Jurkat, Clone E6-1 (cell line): ENCODE data around the gene CCR4.

Source experiments
- DNase-seq: peaks from one replicate; pipeline ENCODE4 v3.0.0-alpha.2; 2011; ENCODE audit warnings: low read depth, low spot score
- H3K4me3 ChIP-seq: 2 replicates; pipeline ENCODE4 v1.5.1; 2011; ENCODE audit warnings: mild to moderate bottlenecking, low read length, control low read depth, moderate library complexity

The CCR4 gene

GRCh38 chr3:33004205-33004604 lies 52.8 kb downstream of the CCR4 start:
- no peak for DNase-seq
- no peak overlapping the region for H3K4me3 ChIP-seq

- DNase-seq = no peak
- no peak overlapping the region for H3K4me3 ChIP-seq
These were observed 53.5 kb downstream of the CCR4 start for GRCh38 chr3:33004961-33005360.
